CD4-positive, alpha-beta T cell treated with Interleukin-17A for 1 hour (primary cell): Measurements from ENCODE around the gene OPRD1.
"Not testable (repeated sequence)": the region's sequence is repeated elsewhere in the genome, so short reads cannot be mapped to it uniquely, and the experiment has no call there.

Experiments used
- DNase-seq: peaks from one replicate; pipeline ENCODE4 v3.0.0-alpha.2; 2020

The OPRD1 gene

GRCh38 chr1:28853093-28853742 is 41.2 kb downstream of the OPRD1 start:
- no peak for DNase-seq

GRCh38 chr1:28854406-28854805 is 42.4 kb downstream of the OPRD1 start:
- DNase-seq, result not testable (repeated sequence)

GRCh38 chr1:28855046-28855445 is 43.1 kb downstream of the OPRD1 start:
- DNase-seq, result no peak

GRCh38 chr1:28855469-28855951 is 43.5 kb downstream of the OPRD1 start:
- no peak for DNase-seq

GRCh38 chr1:28855969-28856368 is 44.0 kb downstream of the OPRD1 start:
- no peak for DNase-seq

GRCh38 chr1:28860332-28861073 is 48.5 kb downstream of the OPRD1 start:
- no peak for DNase-seq

- no peak for DNase-seq
These were observed 50.8 kb downstream of the OPRD1 start for GRCh38 chr1:28862571-28863403.

- DNase-seq, result no peak
These were observed 52.7 kb downstream of the OPRD1 start for GRCh38 chr1:28864695-28865094.

- DNase-seq, result no peak
These were observed 54.2 kb downstream of the OPRD1 start for GRCh38 chr1:28865997-28866650.

GRCh38 chr1:28867850-28868249 is 55.9 kb downstream of the OPRD1 start:
- DNase-seq, result no peak

GRCh38 chr1:28869952-28870351 is 58.0 kb downstream of the OPRD1 start:
- DNase-seq, result no peak

GRCh38 chr1:28871631-28872401 is 59.8 kb downstream of the OPRD1 start:
- DNase-seq, result no peak

- not testable (repeated sequence) for DNase-seq
These were observed 63.2 kb downstream of the OPRD1 start for GRCh38 chr1:28875134-28875533.

- DNase-seq, result peak; percentile 83
These were observed 65.3 kb downstream of the OPRD1 start for GRCh38 chr1:28877132-28877781.

GRCh38 chr1:28878796-28879195 is 66.8 kb downstream of the OPRD1 start:
- no peak for DNase-seq

- DNase-seq, result peak; percentile 82
These were observed 70.1 kb downstream of the OPRD1 start for GRCh38 chr1:28882009-28882628.

- no peak for DNase-seq
These were observed 71.3 kb downstream of the OPRD1 start for GRCh38 chr1:28883242-28883616.

- no peak for DNase-seq
These were observed 73.5 kb downstream of the OPRD1 start for GRCh38 chr1:28885472-28885877.

- DNase-seq, result no peak
These were observed 74.2 kb downstream of the OPRD1 start for GRCh38 chr1:28885977-28886730.

GRCh38 chr1:28886731-28887418 is 74.9 kb downstream of the OPRD1 start:
- DNase-seq, result peak; percentile 92
